ENCODE results near the gene MANF.
"Not testable (repeated sequence)": the region's sequence is repeated elsewhere in the genome, so short reads cannot be mapped to it uniquely, and the experiment has no call there.

Gene MANF

DNA sequence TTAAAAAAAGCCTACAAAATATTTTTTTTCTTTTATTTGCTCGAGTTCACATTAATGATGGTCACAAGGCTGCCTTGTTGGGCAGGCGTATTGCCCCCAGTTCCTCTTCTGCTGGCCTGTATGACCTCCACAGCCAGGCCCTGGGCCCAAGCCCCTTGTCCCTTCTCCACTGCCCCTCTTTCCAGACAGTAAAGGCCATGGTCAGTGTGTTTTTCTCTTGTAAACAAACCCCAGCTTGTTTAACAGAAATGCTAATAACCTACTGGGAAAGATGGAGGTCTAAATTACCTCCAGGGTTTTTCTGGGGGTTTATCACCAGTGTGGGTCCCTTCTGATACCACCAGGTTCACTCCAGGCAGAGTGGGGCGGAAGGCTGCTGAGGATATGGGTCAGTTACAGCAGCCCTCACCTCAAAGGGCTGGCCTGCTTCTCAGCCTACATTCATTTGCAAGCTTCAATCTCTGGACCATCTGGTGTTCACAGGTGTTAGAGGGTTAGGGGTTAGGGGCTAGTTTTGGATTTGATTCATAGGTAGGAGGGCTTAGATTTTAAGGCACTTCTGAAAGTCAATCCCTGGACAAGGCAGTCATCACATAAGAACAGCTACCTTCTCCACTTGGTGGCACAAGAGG, 2.0 kb upstream of the MANF start:
- H3K4me3 ChIP-seq (ENCODE audit: control insufficient read depth, low read depth, low read length) = no peak overlapping the region
- no peak for TF ChIP-seq CTCF (conservative IDR thresholded peaks at IDR 0.05; ENCODE audit: control insufficient read depth, insufficient read depth, low read depth, low read length)
- no peak for DNase-seq (ENCODE audit: low read depth)

- H3K4me3 ChIP-seq (ENCODE audit: control insufficient read depth, low read depth, low read length) = peak overlapping the region; percentile 98
- DNase-seq (ENCODE audit: low read depth) = no peak
- TF ChIP-seq CTCF (conservative IDR thresholded peaks at IDR 0.05; ENCODE audit: control insufficient read depth, insufficient read depth, low read depth, low read length) = no peak
Measured at GRCh38 chr3:51384055-51384725, 901 bp upstream of the MANF start.

- TF ChIP-seq CTCF (conservative IDR thresholded peaks at IDR 0.05; ENCODE audit: control insufficient read depth, insufficient read depth, low read depth, low read length) = no peak
- no peak for DNase-seq (ENCODE audit: low read depth)
- H3K4me3 ChIP-seq (ENCODE audit: control insufficient read depth, low read depth, low read length) = peak overlapping the region; percentile 70
Measured at GRCh38 chr3:51385621-51386091, 565 bp downstream of the MANF start.

DNA sequence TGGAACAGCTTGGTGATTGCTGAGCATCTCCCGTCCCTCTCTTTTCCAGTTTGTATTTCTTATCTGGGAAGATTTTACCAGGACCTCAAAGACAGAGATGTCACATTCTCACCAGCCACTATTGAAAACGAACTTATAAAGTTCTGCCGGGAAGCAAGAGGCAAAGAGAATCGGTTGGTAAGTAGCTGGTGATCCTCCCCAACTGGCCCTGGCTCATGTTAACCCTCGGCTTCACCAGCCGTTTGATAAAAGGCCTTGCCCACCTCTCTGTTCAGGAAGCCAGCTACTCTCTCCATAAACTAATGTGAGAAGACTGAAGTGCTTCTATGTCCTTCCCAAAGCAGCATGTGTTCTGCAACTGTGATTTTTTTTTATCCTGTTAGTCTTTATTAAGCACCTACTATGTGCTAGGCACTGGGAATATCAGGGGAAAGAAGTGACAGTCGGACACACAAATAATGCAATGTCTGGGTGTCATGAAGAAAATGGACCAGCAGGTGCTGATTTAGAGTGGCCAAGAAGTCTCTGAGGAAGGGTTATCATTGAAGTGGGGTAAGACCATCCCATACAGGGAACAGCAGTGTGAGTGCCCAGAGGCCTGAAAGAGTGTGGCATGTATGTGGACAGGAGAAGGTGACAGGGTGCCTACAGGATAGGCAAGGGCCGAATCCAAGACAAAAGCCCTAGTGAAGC, 1.2 kb downstream of the MANF start:
- H3K4me3 ChIP-seq (ENCODE audit: control insufficient read depth, low read depth, low read length) = peak overlapping the region; percentile 70
- TF ChIP-seq CTCF (conservative IDR thresholded peaks at IDR 0.05; ENCODE audit: control insufficient read depth, insufficient read depth, low read depth, low read length) = peak; percentile 5
- no peak for DNase-seq (ENCODE audit: low read depth)

DNA sequence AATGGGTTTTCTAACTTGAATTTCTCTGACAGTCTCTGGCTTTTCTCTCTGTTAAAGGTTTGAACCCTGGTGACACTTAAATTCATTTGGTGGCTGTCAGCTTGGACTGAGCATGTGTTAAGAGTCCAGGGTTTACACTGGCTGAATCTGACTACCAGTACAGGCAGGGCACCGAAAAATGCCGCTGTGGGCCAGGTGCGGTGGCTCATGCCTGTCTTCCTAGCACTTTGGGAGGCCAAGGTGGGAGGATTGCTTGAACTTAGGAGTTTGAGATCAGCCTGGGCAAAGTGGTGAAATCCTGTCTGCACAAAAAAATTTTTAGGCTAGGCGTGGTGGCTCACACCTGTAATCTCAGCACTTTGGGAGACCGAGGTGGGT, 1.8 kb downstream of the MANF start:
- H3K4me3 ChIP-seq (ENCODE audit: control insufficient read depth, low read depth, low read length) = peak overlapping the region; percentile 70
- TF ChIP-seq CTCF (conservative IDR thresholded peaks at IDR 0.05; ENCODE audit: control insufficient read depth, insufficient read depth, low read depth, low read length) = no peak
- DNase-seq (ENCODE audit: low read depth) = no peak

DNA sequence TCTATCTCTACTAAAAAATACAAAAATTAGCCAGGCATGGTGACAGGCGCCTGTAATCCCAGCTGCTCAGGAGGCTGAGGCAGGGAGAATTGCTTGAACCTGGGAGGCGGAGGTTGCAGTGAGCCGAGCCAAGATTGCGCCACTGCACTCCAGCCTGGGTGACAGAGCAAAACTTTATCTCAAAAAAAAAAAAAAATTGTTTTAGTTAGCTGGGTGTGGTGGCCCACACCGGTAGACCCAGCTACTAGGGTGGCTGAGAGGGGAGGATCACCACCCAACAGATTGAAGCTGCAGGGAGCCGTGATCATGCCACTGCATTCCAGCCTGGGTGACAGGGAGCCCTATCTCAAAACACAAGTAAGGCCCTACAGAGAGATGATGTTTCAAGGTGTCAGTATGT, 2.2 kb downstream of the MANF start:
- not testable (repeated sequence) for DNase-seq (ENCODE audit: low read depth)
- peak overlapping the region; percentile 12 for H3K4me3 ChIP-seq (ENCODE audit: control insufficient read depth, low read depth, low read length)

Data from fibroblast of mammary gland (primary cell).